Measurements from ENCODE around the gene ITPKC.

ITPKC gene

GRCh38 chr19:40774916-40775631 is 58.2 kb downstream of the ITPKC start, which contains the start of gene MIA:
MIA (plus strand) TSS chr19:40775521; CDS start chr19:40775543, 22 bp downstream.
- Mint-ChIP-seq H3K4me1 (peaks cover 23% of the 10 kb centered on the region), H3K36me3 (ENCODE audit: low read depth) (peaks cover 19% of the 10 kb centered on the region), H3K4me3 (peak within 1 kb of the TSS; percentile 65), H3K9me3 (no peaks in the 10 kb centered on the region), H3K27ac (peak within 1 kb of the TSS; percentile 82), H3K27me3 (ENCODE audit: low read depth, poor library complexity) (peaks cover 2% of the 10 kb centered on the region)
- TF ChIP-seq CTCF (IDR thresholded peaks at IDR 0.05) = no peak
- DNase-seq = no peak

DNA sequence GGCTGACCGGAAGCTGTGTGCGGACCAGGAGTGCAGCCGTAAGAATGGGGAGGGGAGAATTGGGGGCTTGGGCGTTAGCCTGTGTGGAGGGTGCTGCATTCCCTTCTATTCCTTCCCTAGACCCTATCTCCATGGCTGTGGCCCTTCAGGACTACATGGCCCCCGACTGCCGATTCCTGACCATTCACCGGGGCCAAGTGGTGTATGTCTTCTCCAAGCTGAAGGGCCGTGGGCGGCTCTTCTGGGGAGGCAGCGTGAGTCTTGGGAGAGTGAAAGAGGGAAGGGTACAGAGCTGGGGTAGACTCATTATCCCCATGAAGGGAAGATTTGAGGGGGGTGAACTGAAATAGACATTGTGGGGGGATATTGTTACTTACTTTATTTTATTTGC is 58.7 kb downstream of the ITPKC start:
- Mint-ChIP-seq H3K36me3 (ENCODE audit: low read depth) (peaks cover 16% of the 10 kb centered on the region), H3K27me3 (ENCODE audit: low read depth, poor library complexity) (peaks cover 2% of the 10 kb centered on the region), H3K4me1 (peaks cover 24% of the 10 kb centered on the region), H3K4me3 (peak overlapping the region; percentile 65), H3K9me3 (no peaks in the 10 kb centered on the region), H3K27ac (no peak overlapping the region)
- no peak for DNase-seq
- TF ChIP-seq CTCF (IDR thresholded peaks at IDR 0.05) = no peak

DNA sequence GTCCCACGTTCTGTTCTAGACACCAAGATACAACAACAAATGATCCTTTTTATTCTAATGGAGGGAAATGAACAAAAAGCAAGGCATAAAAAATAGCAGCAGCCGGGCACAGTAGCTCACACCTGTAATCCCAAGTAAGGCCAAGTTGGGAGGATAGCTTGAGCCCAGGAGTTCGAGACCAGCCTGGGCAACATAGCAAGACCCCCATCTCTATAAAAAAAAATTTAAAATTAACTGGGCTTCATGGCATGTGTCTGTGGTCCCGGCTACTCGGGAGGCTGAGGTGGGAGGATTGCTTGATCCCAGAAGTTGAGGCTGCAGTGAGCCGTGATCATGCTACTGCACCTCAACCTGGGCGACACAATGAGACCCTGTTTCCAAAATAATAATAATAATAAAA is 59.5 kb downstream of the ITPKC start:
- H3K36me3 Mint-ChIP-seq (ENCODE audit: low read depth) = peaks cover 8% of the 10 kb centered on the region
- H3K27me3 Mint-ChIP-seq (ENCODE audit: low read depth, poor library complexity) = peaks cover 2% of the 10 kb centered on the region
- TF ChIP-seq CTCF (IDR thresholded peaks at IDR 0.05) = no peak
- peaks cover 24% of the 10 kb centered on the region for H3K4me1 Mint-ChIP-seq
- peak overlapping the region; percentile 88 for H3K4me3 Mint-ChIP-seq
- H3K27ac Mint-ChIP-seq = no peak overlapping the region
- no peaks in the 10 kb centered on the region for H3K9me3 Mint-ChIP-seq
- no peak for DNase-seq

DNA sequence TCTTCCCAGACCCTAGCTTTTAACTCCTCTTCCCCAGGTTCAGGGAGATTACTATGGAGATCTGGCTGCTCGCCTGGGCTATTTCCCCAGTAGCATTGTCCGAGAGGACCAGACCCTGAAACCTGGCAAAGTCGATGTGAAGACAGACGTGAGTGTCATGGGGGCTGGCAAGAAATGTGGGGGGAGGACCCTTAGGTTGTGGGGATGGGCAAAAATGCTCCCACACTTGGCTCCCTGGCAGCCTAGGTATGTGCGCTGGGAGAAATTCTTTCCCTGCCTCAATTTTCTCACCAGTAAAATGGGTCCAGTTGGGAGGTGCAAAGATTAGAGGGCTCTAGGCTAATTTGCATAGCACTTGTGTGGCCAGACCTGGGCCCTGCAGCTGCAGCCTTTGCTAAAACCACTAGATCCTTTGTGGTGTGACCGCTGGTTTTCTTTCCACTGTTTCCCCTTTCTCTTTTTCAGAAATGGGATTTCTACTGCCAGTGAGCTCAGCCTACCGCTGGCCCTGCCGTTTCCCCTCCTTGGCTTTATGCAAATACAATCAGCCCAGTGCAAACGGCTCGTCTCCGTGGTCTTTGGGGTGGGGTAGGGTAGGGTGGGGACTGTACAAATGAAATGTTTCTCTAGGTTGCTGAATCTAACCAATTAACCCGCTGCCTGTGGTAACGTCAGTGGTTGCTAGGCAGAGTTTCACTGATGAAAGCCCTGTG is 60.2 kb downstream of the ITPKC start:
- H3K36me3 Mint-ChIP-seq (ENCODE audit: low read depth) = peaks cover 1% of the 10 kb centered on the region
- peak overlapping the region; percentile 100 for H3K27ac Mint-ChIP-seq
- peak overlapping the region; percentile 88 for H3K4me3 Mint-ChIP-seq
- H3K9me3 Mint-ChIP-seq = no peaks in the 10 kb centered on the region
- DNase-seq = peak; percentile 89
- TF ChIP-seq CTCF (IDR thresholded peaks at IDR 0.05) = no peak
- peaks cover 2% of the 10 kb centered on the region for H3K27me3 Mint-ChIP-seq (ENCODE audit: low read depth, poor library complexity)
- H3K4me1 Mint-ChIP-seq = peaks cover 25% of the 10 kb centered on the region

- no peak for TF ChIP-seq CTCF (IDR thresholded peaks at IDR 0.05)
- Mint-ChIP-seq H3K9me3 (no peaks in the 10 kb centered on the region), H3K36me3 (ENCODE audit: low read depth) (no peaks in the 10 kb centered on the region), H3K27me3 (ENCODE audit: low read depth, poor library complexity) (peaks cover 2% of the 10 kb centered on the region), H3K4me1 (peaks cover 28% of the 10 kb centered on the region), H3K27ac (peak overlapping the region; percentile 100), H3K4me3 (peak overlapping the region; percentile 88)
- no peak for DNase-seq
Observed at GRCh38 chr19:40777645-40777936, 60.7 kb downstream of the ITPKC start.

All from nephron progenitor cell (in vitro differentiated cells).